B cell (primary cell): ENCODE results near the gene EIF4G1. TPM values are rescaled to one million over a fixed set of nuclear protein-coding genes. Genes with fewer than 3 reads are reported as not detected.
A peak's percentile ranks its signal among the peaks of the same experiment; 100 is the strongest.

ENCODE experiments used
- ATAC-seq: fragments of 200-7000 bp; cut with Tn5 transposase; one replicate; pipeline ENCODE4 v1.10.0; 2021; ENCODE audit warnings: low read depth, mild to moderate bottlenecking, moderate number of reproducible peaks, moderate library complexity
- CTCF ChIA-PET: fragments of 350-600 bp; sonication (Branson Sonifier 250); formaldehyde crosslinking; loops from one replicate; lab custom pipeline; 2021; ENCODE audit warnings: antibody characterized with exemption, inconsistent platforms; lab: Charles Lee
- POLR2A ChIA-PET: fragments of 350-600 bp; sonication (Branson Sonifier 250); formaldehyde crosslinking; loops from one replicate; lab custom pipeline; 2021; ENCODE audit warnings: antibody characterized with exemption; lab: Charles Lee
- DNase-seq: peaks from one replicate; pipeline ENCODE4 v3.0.0; 2013
- H2AFZ ChIP-seq: 2 replicates; pipeline ENCODE4 v1.6.1; 2012; ENCODE audit warnings: mild to moderate bottlenecking, low read depth, low read length; ENCODE audit not compliant: insufficient read depth, poor library complexity, severe bottlenecking
- H3K27ac ChIP-seq, 2 donors: 1 replicate in 1 of 2; 2 replicates in 1 of 2; pipeline ENCODE4 v1.5.1; 2012 to 2013; ENCODE audit warnings: low read length in 2 of 2, mild to moderate bottlenecking in 2 of 2, moderate library complexity in 1 of 2
- H3K27me3 ChIP-seq, 4 experiments: fragments of 200-600 bp in 1 of 4; sonication (generic) in 1 of 4; replicated peaks in 1 of 4; 1 replicate in 2 of 4; 2 replicates in 2 of 4; pipeline versions ENCODE4 v1.6.1 to v1.7.0; 2013 to 2016; ENCODE audit warnings: low read length in 3 of 4, mild to moderate bottlenecking in 2 of 4, mixed read lengths in 1 of 4, moderate library complexity in 1 of 4; ENCODE audit not compliant: insufficient read depth in 4 of 4, control insufficient read depth in 3 of 4; ENCODE audit errors: control extremely low read depth in 1 of 4
- H3K36me3 ChIP-seq, 2 experiments: replicated peaks in 1 of 2; 1 replicate in 1 of 2; 2 replicates in 1 of 2; pipeline versions ENCODE4 v1.6.1 to v1.7.1; 2013; ENCODE audit warnings: low read length in 1 of 2; ENCODE audit not compliant: insufficient read depth in 2 of 2, control insufficient read depth in 1 of 2; ENCODE audit errors: control extremely low read depth in 1 of 2, extremely low read depth in 1 of 2
- H3K4me1 ChIP-seq, 2 donors: fragments of 200-600 bp in 1 of 2; sonication (generic) in 1 of 2; 1 replicate in 1 of 2; 2 replicates in 1 of 2; pipeline versions ENCODE4 v1.5.1 to v1.6.1; 2013 to 2017; ENCODE audit warnings: low read length in 2 of 2; ENCODE audit not compliant: control insufficient read depth in 2 of 2, insufficient read depth in 2 of 2
- H3K4me2 ChIP-seq: replicated peaks from 2 replicates; pipeline ENCODE3; 2012; ENCODE audit warnings: mild to moderate bottlenecking, low read depth, low read length; ENCODE audit not compliant: poor library complexity, severe bottlenecking
- H3K4me3 ChIP-seq, 5 experiments: fragments of 200-600 bp in 1 of 5; sonication (generic) in 1 of 5; 1 replicate in 3 of 5; 2 replicates in 2 of 5; pipeline versions ENCODE4 v1.5.1 to v1.7.0; 2011 to 2016; ENCODE audit warnings: low read length in 4 of 5, mild to moderate bottlenecking in 4 of 5, low read depth in 2 of 5, control low read depth in 1 of 5, moderate library complexity in 1 of 5; ENCODE audit not compliant: insufficient read depth in 1 of 5; ENCODE audit errors: control extremely low read depth in 1 of 5, extremely low read depth in 1 of 5
- H3K79me2 ChIP-seq: fragments of 200-600 bp; sonication (generic); one replicate; pipeline ENCODE4 v1.6.0; 2016; ENCODE audit warnings: low read length; ENCODE audit not compliant: control insufficient read depth, insufficient read depth
- H3K9ac ChIP-seq: fragments of 200-600 bp; sonication (generic); 2 replicates; pipeline ENCODE4 v1.6.1; 2017; ENCODE audit warnings: mild to moderate bottlenecking, low read length, moderate library complexity
- H3K9me3 ChIP-seq, 3 donors: one replicate each; pipeline versions ENCODE4 v1.6.1 to v1.7.1; 2013; ENCODE audit warnings: low read length in 2 of 3; ENCODE audit not compliant: control insufficient read depth in 2 of 3, insufficient read depth in 1 of 3; ENCODE audit errors: control extremely low read depth in 1 of 3
- H4K20me1 ChIP-seq: 2 replicates; pipeline ENCODE4 v1.6.0; 2012; ENCODE audit warnings: mild to moderate bottlenecking, low read length; ENCODE audit not compliant: insufficient read depth, control insufficient read depth, poor library complexity, severe bottlenecking
- H3K27ac Mint-ChIP-seq: one replicate; pipeline ENCODE4 v1.8.0; 2021; ENCODE audit warnings: mixed read lengths
- H3K27me3 Mint-ChIP-seq: one replicate; pipeline ENCODE4 v1.8.0; 2021; ENCODE audit warnings: mixed read lengths
- H3K4me1 Mint-ChIP-seq: one replicate; pipeline ENCODE4 v1.8.0; 2021; ENCODE audit warnings: mixed read lengths
- H3K4me3 Mint-ChIP-seq: one replicate; pipeline ENCODE4 v1.8.0; 2021; ENCODE audit warnings: mixed read lengths
- H3K9me3 Mint-ChIP-seq: one replicate; pipeline ENCODE4 v1.8.0; 2022; ENCODE audit warnings: mixed read lengths; ENCODE audit not compliant: insufficient read depth
- CTCF ChIP-seq: fragments of 200-600 bp; IDR thresholded peaks from one replicate; pipeline ENCODE4 v1.8.0; 2022; ENCODE audit warnings: antibody characterized with exemption, mild to moderate bottlenecking
- EZH2 ChIP-seq: IDR thresholded peaks from 2 replicates; pipeline ENCODE4 v1.6.1; 2012; ENCODE audit warnings: borderline replicate concordance, low read depth, mild to moderate bottlenecking, moderate library complexity, low read length; ENCODE audit not compliant: insufficient read depth, poor library complexity, severe bottlenecking
- WGBS: methylation state at CpG from one replicate; pipeline ENCODE4 v1.1.5; 2013; ENCODE audit warnings: missing lambda C conversion rate; ENCODE audit not compliant: insufficient coverage; 5-methylcytosine and 5-hydroxymethylcytosine counted together
- intact Hi-C: fragments of 100-400 bp; cut with micrococcal nuclease; formaldehyde crosslinking; loops from one replicate; pipeline ENCODE4 v1.10.0; 2022
- polyA plus RNA-seq: library from polyadenylated mRNA; depleted of rRNA; stranded (reverse); fragments of >200 nt; gene quantifications from 2 replicates; pipeline ENCODE4 v1.2.3, GENCODE V29; 2012
- total RNA-seq, 2 donors: library from RNA; stranded (reverse); fragments of 120-200 nt in 1 of 2; gene quantifications; 1 replicate in 1 of 2; 2 replicates in 1 of 2; pipeline versions ENCODE4 v1.2.3 to v1.2.4, GENCODE V29; 2013 to 2022

The EIF4G1 gene
- total and polyA plus RNA-seq, 2 donors (not counting 1 experiment from before 2014, with no cell fraction given): 65.8 to 160 TPM

GRCh38 chr3:184359610-184360009, 45.2 kb downstream of the EIF4G1 start:
- Histone ChIP-seq H3K4me1 (peaks cover 9 to 17% of the 10 kb centered on the region in 2 donors), H2AFZ (no peak overlapping the region), H3K4me2 (no peak overlapping the region), H3K79me2 (peaks cover 9% of the 10 kb centered on the region), H3K27me3 (no peaks in the 10 kb centered on the region), H3K4me3 (no peak overlapping the region), H3K9ac (no peak overlapping the region), H3K9me3 (no peaks in the 10 kb centered on the region), H4K20me1 (no peaks in the 10 kb centered on the region), H3K36me3 (no peaks in the 10 kb centered on the region), H3K27ac (no peak overlapping the region)
- ChIA-PET CTCF (interaction anchor here (1.1 kb wide), 2 partner anchors 12 to 153 kb away, joined by 3 read pairs; no protein-coding TSS in a partner anchor), POLR2A (no interaction called here)
- intact Hi-C loops: loop anchor here (5.0 kb wide), 2 partner anchors 353 to 1578 kb away; partner anchors contain the start of genes MAGEF1 and TRA2B
- H3K4me1 Mint-ChIP-seq: peaks cover 16% of the 10 kb centered on the region
- H3K4me3 Mint-ChIP-seq: peak overlapping the region; percentile 83
- 97% methylated on average over 8 of the region's 9 CpGs for WGBS
- DNase-seq (no peak), ATAC-seq (no peak)
- H3K27me3 Mint-ChIP-seq: no peaks in the 10 kb centered on the region
- TF ChIP-seq EZH2 (no peak), CTCF (no peak)
- no peaks in the 10 kb centered on the region for H3K9me3 Mint-ChIP-seq
- H3K27ac Mint-ChIP-seq: no peak overlapping the region

GRCh38 chr3:184360070-184360928, 45.9 kb downstream of the EIF4G1 start:
- no peaks in the 10 kb centered on the region for H3K36me3 ChIP-seq
- WGBS: 92% methylated on average over 8 of the region's 12 CpGs
- no peaks in the 10 kb centered on the region for H3K9me3 ChIP-seq
- H3K9me3 Mint-ChIP-seq: no peaks in the 10 kb centered on the region
- H3K27me3 Mint-ChIP-seq: no peaks in the 10 kb centered on the region
- TF ChIP-seq CTCF (no peak), EZH2 (no peak)
- intact Hi-C loops: loop anchor here (5.0 kb wide), 2 partner anchors 352 to 1577 kb away; partner anchors contain the start of genes MAGEF1 and TRA2B
- no peak overlapping the region for H3K27ac ChIP-seq
- no peak for ATAC-seq
- peak overlapping the region; percentile 96 for H2AFZ ChIP-seq
- DNase-seq: no peak
- H3K27me3 ChIP-seq: no peaks in the 10 kb centered on the region
- H3K79me2 ChIP-seq: peaks cover 9% of the 10 kb centered on the region
- H3K27ac Mint-ChIP-seq: peak overlapping the region; percentile 80
- peaks cover 20% of the 10 kb centered on the region for H3K4me1 Mint-ChIP-seq
- ChIA-PET POLR2A (no interaction called here), CTCF (interaction anchor here (1.1 to 3.0 kb wide), 3 partner anchors 11 to 154 kb away, joined by 3 to 13 read pairs (median 3); no protein-coding TSS in a partner anchor)
- H4K20me1 ChIP-seq: no peaks in the 10 kb centered on the region
- H3K4me2 ChIP-seq: peak overlapping the region; percentile 97
- H3K9ac ChIP-seq: no peak overlapping the region
- H3K4me3 ChIP-seq: no peak overlapping the region
- H3K4me1 ChIP-seq: peaks cover 9 to 17% of the 10 kb centered on the region in 2 donors
- peak overlapping the region; percentile 83 for H3K4me3 Mint-ChIP-seq
